HepG2 (cell line): Measurements from ENCODE around the gene SPARC. TPM values are rescaled to one million over a fixed set of nuclear protein-coding genes. Genes with fewer than 3 reads are reported as not detected.

ENCODE experiments used
- ATAC-seq: fragments of 200-7000 bp; cut with Tn5 transposase; 3 replicates; pipeline ENCODE4 v1.9.1; 2020; ENCODE audit warnings: mild to moderate bottlenecking, moderate library complexity
- BruUV-seq: library from RNA; stranded (reverse); fragments of 400-500 nt; replicated peaks from 2 replicates; lab custom pipeline; 2021; lab: Mats Ljungman, UMichigan
- CTCF ChIA-PET: fragments of 300-600 bp; formaldehyde crosslinking; extraction: SDS; loops from one replicate; lab custom pipeline; 2021; ENCODE audit warnings: low total read pairs, inconsistent platforms, low intra/inter-chr PET ratio; lab: Yijun Ruan, JAX
- POLR2A ChIA-PET: fragments of 350-600 bp; sonication (Branson Sonifier 250); formaldehyde crosslinking; loops from one replicate; lab custom pipeline; 2020; ENCODE audit warnings: antibody characterized with exemption, inconsistent platforms; lab: Yijun Ruan, JAX
- DNase-seq: peaks from one replicate; pipeline ENCODE4 v3.0.0-alpha.2; 2015; ENCODE audit warnings: low spot score
- FAIRE-seq: peaks from 3 replicates; lab custom pipeline; 2011; peaks lifted over from hg19 to GRCh38; lab: Jason Lieb, UNC
- H2AFZ ChIP-seq: one replicate; pipeline ENCODE4 v1.6.1; 2011; ENCODE audit warnings: low read length, inconsistent platforms
- H3K27ac ChIP-seq: fragments of 300-600 bp; 3 replicates; pipeline ENCODE4 v1.8.0; 2011; ENCODE audit warnings: mixed run types, mild to moderate bottlenecking, mixed read lengths, low read length, inconsistent platforms; ENCODE audit not compliant: insufficient read depth; ENCODE audit errors: extremely low read length
- H3K27me3 ChIP-seq, 2 experiments: fragments of 200-600 bp in 1 of 2; 2 replicates in 1 of 2; 3 replicates in 1 of 2; pipeline versions ENCODE4 v1.6.0 to v1.8.0; 2011; ENCODE audit warnings: low read length in 2 of 2, mild to moderate bottlenecking in 2 of 2, moderate library complexity in 2 of 2, inconsistent platforms in 1 of 2; ENCODE audit not compliant: insufficient read depth in 2 of 2, control insufficient read depth in 1 of 2
- H3K36me3 ChIP-seq, 2 experiments: fragments of 200-600 bp in 1 of 2; replicated peaks in 1 of 2; 2 replicates in 1 of 2; 3 replicates in 1 of 2; pipeline versions ENCODE4 v1.5.1 to v1.8.0; 2011; ENCODE audit warnings: low read length in 2 of 2, inconsistent platforms in 1 of 2; ENCODE audit not compliant: insufficient read depth in 2 of 2, control insufficient read depth in 1 of 2
- H3K4me1 ChIP-seq: 2 replicates; pipeline ENCODE4 v1.5.1; 2012; ENCODE audit warnings: low read length, inconsistent platforms; ENCODE audit not compliant: insufficient read depth
- H3K4me2 ChIP-seq: 2 replicates; pipeline ENCODE4 v1.6.0; 2011; ENCODE audit warnings: low read depth, low read length, inconsistent platforms
- H3K4me3 ChIP-seq, 3 experiments: fragments of 200-600 bp in 1 of 3; sonication (generic), shearing (Covaris generic) in 1 of 3; replicated peaks in 1 of 3; 2 replicates each; pipeline ENCODE4 v1.5.1; 2011 to 2016; ENCODE audit warnings: low read length in 3 of 3, inconsistent platforms in 2 of 3, low read depth in 2 of 3, mild to moderate bottlenecking in 2 of 3, control low read depth in 1 of 3, mixed read lengths in 1 of 3; ENCODE audit not compliant: insufficient read depth in 1 of 3
- H3K79me2 ChIP-seq: one replicate; pipeline ENCODE4 v1.6.1; 2011; ENCODE audit warnings: low read length, inconsistent platforms; ENCODE audit not compliant: insufficient read depth
- H3K9ac ChIP-seq: 2 replicates; pipeline ENCODE4 v1.6.0; 2011; ENCODE audit warnings: mild to moderate bottlenecking, low read depth, low read length, inconsistent platforms; ENCODE audit not compliant: insufficient read depth
- H3K9me3 ChIP-seq: 2 replicates; pipeline ENCODE4 v1.5.1; 2012; ENCODE audit warnings: mild to moderate bottlenecking, low read length
- H4K20me1 ChIP-seq: 2 replicates; pipeline ENCODE4 v1.6.0; 2011; ENCODE audit warnings: inconsistent platforms, mild to moderate bottlenecking, low read length, moderate library complexity; ENCODE audit not compliant: insufficient read depth
- ARHGAP35 ChIP-seq: sonication (generic); formaldehyde crosslinking; IDR thresholded peaks from 2 replicates; pipeline ENCODE4 v1.9.0; 2022; ENCODE audit warnings: mild to moderate bottlenecking, inconsistent platforms, moderate library complexity, missing genetic modification reagents, borderline replicate concordance
- GPN1 ChIP-seq: sonication (generic); formaldehyde crosslinking; IDR thresholded peaks from 2 replicates; pipeline ENCODE4 v1.5.1; 2020; ENCODE audit warnings: missing genetic modification reagents, borderline replicate concordance
- HNRNPH1 ChIP-seq: fragments of 200-400 bp; formaldehyde crosslinking; optimal IDR thresholded peaks from 2 replicates; pipeline ENCODE3; 2017; ENCODE audit warnings: mild to moderate bottlenecking, low read depth, low read length
- KLF6 ChIP-seq: IDR thresholded peaks from 2 replicates; pipeline ENCODE4 v1.8.0; 2016; ENCODE audit warnings: missing biosample characterization, missing genetic modification reagents
- MTA3 ChIP-seq: sonication (generic); formaldehyde crosslinking; IDR thresholded peaks from 2 replicates; pipeline ENCODE4 v1.4.0; 2020; ENCODE audit warnings: missing genetic modification reagents
- NCOR1 ChIP-seq: fragments of 200-600 bp; sonication (generic); IDR thresholded peaks from 2 replicates; pipeline ENCODE4 v1.7.0; 2017; ENCODE audit warnings: antibody characterized with exemption, low read length, borderline replicate concordance
- NFKBIZ ChIP-seq: IDR thresholded peaks from 2 replicates; pipeline ENCODE4 v1.6.1; 2018; ENCODE audit warnings: missing genetic modification reagents, missing compliant biosample characterization
- ZNF230 ChIP-seq: sonication (generic); formaldehyde crosslinking; IDR thresholded peaks from 2 replicates; pipeline ENCODE4 v1.4.0; 2020; ENCODE audit warnings: mild to moderate bottlenecking, missing genetic modification reagents
- ZNF292 ChIP-seq: sonication (generic); formaldehyde crosslinking; IDR thresholded peaks from 2 replicates; pipeline ENCODE4 v1.8.1; 2022; ENCODE audit warnings: mild to moderate bottlenecking, low read depth, missing genetic modification reagents, borderline replicate concordance
- ZNF367 ChIP-seq: sonication (generic); formaldehyde crosslinking; IDR thresholded peaks from 2 replicates; pipeline ENCODE4 v1.4.0; 2020; ENCODE audit warnings: missing genetic modification reagents, borderline replicate concordance
- ZNF703 ChIP-seq: sonication (generic); formaldehyde crosslinking; IDR thresholded peaks from 2 replicates; pipeline ENCODE4 v1.5.1; 2020; ENCODE audit warnings: missing genetic modification reagents, mild to moderate bottlenecking, moderate library complexity, borderline replicate concordance
- WGBS: methylation state at CpG from one replicate; pipeline ENCODE4 v1.1.6; 2017; ENCODE audit warnings: low lambda C conversion rate; 5-methylcytosine and 5-hydroxymethylcytosine counted together
- in situ Hi-C: cut with HindIII; loops from 2 replicates; pipeline ENCODE4 v1.10.0; 2017; ENCODE audit warnings: low pct_unique_long_range_greater_than_20kb; ENCODE audit not compliant: extremely low pct_ligation_motif_present
- intact Hi-C: fragments of 100-400 bp; cut with micrococcal nuclease; formaldehyde crosslinking; loops from one replicate; pipeline ENCODE4 v1.10.0; 2022; ENCODE audit not compliant: unreplicated experiment
- polyA plus RNA-seq, 8 experiments: library from polyadenylated mRNA; depleted of rRNA in 3 of 8; stranded (reverse) in 7 of 8; unstranded in 1 of 8; fragments of >200 nt; fragmentation: Illumina TruSeq in 4 of 8; extraction: Trizol in 4 of 8; gene quantifications; 2 replicates each; pipeline versions ENCODE4 v1.2.1 to v1.2.3, GENCODE V29; 2011 to 2016; ENCODE audit warnings: low read depth in 4 of 8, missing spikeins in 1 of 8, mixed read lengths in 1 of 8; ENCODE audit not compliant: insufficient read depth in 1 of 8
- total RNA-seq, 5 experiments: library from RNA; depleted of rRNA; stranded (reverse); fragments of >200 nt; fragmentation: Illumina TruSeq; extraction: Trizol; gene quantifications; 2 replicates each; pipeline ENCODE4 v1.2.3, GENCODE V29; 2016; ENCODE audit warnings: low read depth in 1 of 5
- TF ChIP-seq, protein P1 (sequence below): sonication (generic); formaldehyde crosslinking; IDR thresholded peaks from 2 replicates; pipeline ENCODE4 v1.4.0; 2020; ENCODE audit warnings: missing genetic modification reagents
- TF ChIP-seq, protein P2 (sequence below): sonication (generic); formaldehyde crosslinking; IDR thresholded peaks from 2 replicates; pipeline ENCODE4 v1.5.1; 2020; ENCODE audit warnings: missing genetic modification reagents, mild to moderate bottlenecking, borderline replicate concordance
- TF ChIP-seq, protein P3 (sequence below): sonication (generic); formaldehyde crosslinking; IDR thresholded peaks from 2 replicates; pipeline ENCODE4 v1.4.0; 2020; ENCODE audit warnings: missing genetic modification reagents
- TF ChIP-seq, protein P4 (sequence below): sonication (generic); formaldehyde crosslinking; IDR thresholded peaks from 2 replicates; pipeline ENCODE4 v1.5.1; 2020; ENCODE audit warnings: missing genetic modification reagents, mild to moderate bottlenecking, borderline replicate concordance
- TF ChIP-seq, protein P5 (sequence below): sonication (generic); formaldehyde crosslinking; IDR thresholded peaks from 2 replicates; pipeline ENCODE4 v1.4.0; 2020; ENCODE audit warnings: missing genetic modification reagents, mild to moderate bottlenecking, borderline replicate concordance

SPARC gene
- total and polyA plus RNA-seq, 2 of the 13 experiments (the other 11 are each of a cell fraction or from before 2014, with no cell fraction given): 76.7 to 192 TPM

DNA sequence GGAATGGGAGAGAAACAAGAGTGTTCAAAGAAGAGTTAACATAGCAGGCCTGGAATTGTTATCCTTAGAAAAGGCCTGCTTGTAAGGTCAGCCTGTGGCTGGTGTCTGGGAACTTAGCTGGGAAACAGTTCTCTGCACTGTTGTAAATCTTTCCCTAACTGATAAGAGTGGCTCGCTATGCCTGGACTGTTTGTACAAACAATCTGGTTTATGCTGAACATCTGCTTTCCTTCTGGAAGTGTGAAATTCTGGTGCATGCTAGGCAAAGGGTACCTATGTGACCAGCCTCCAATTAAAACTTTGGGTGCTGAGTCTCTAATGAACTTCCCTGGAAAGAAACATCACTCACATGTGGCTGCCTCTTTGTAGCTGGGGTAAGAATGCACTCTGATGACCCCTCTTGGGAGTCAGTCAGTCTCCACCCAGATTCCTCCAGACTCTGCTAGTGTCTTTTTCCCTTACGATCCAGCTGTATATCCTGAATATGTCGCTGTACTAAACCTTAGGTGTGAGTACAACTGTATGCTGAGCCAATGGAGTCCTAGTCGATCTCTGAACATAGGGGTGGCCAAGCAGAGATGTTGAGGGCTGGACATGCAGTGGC is 16.5 kb downstream of the SPARC start:
- H3K4me3 ChIP-seq: no peak overlapping the region
- in situ Hi-C loops (no loop called here), intact Hi-C loops (no loop called here)
- no peaks in the 10 kb centered on the region for H4K20me1 ChIP-seq
- ATAC-seq: no peak; the same call in 2 of the 3 replicates
- no peak for DNase-seq
- H3K27ac ChIP-seq: no peak overlapping the region
- H3K4me2 ChIP-seq: no peak overlapping the region
- no peaks in the 10 kb centered on the region for H3K27me3 ChIP-seq
- no peaks in the 10 kb centered on the region for H3K9me3 ChIP-seq
- H2AFZ ChIP-seq: no peak overlapping the region
- H3K36me3 ChIP-seq: peaks cover 2 to 3% of the 10 kb centered on the region in 2 experiments; a peak in 3 of 5 replicates
- no peak overlapping the region for H3K9ac ChIP-seq
- FAIRE-seq: no peak
- CTCF ChIA-PET: no interaction called here
- no peaks in the 10 kb centered on the region for H3K79me2 ChIP-seq
- WGBS: 82% methylated on average over 3 of the region's 4 CpGs
- POLR2A ChIA-PET: no interaction called here
- peaks cover 27% of the 10 kb centered on the region for H3K4me1 ChIP-seq
- BruUV-seq: no TSS peak
- no peak for TF ChIP-seq HNRNPH1
- no peak for TF ChIP-seq ARHGAP35 (CRISPR knock-in tag)
- TF ChIP-seq ZNF367: no peak
- no peak for TF ChIP-seq NFKBIZ (CRISPR knock-in tag)
- no peak for TF ChIP-seq ZNF230
- TF ChIP-seq, protein P1, sequence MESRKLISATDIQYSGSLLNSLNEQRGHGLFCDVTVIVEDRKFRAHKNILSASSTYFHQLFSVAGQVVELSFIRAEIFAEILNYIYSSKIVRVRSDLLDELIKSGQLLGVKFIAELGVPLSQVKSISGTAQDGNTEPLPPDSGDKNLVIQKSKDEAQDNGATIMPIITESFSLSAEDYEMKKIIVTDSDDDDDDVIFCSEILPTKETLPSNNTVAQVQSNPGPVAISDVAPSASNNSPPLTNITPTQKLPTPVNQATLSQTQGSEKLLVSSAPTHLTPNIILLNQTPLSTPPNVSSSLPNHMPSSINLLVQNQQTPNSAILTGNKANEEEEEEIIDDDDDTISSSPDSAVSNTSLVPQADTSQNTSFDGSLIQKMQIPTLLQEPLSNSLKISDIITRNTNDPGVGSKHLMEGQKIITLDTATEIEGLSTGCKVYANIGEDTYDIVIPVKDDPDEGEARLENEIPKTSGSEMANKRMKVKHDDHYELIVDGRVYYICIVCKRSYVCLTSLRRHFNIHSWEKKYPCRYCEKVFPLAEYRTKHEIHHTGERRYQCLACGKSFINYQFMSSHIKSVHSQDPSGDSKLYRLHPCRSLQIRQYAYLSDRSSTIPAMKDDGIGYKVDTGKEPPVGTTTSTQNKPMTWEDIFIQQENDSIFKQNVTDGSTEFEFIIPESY: no peak
- TF ChIP-seq NCOR1: no peak
- TF ChIP-seq, protein P2, sequence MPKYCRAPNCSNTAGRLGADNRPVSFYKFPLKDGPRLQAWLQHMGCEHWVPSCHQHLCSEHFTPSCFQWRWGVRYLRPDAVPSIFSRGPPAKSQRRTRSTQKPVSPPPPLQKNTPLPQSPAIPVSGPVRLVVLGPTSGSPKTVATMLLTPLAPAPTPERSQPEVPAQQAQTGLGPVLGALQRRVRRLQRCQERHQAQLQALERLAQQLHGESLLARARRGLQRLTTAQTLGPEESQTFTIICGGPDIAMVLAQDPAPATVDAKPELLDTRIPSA (CRISPR knock-in tag): no peak
- TF ChIP-seq, protein P3, sequence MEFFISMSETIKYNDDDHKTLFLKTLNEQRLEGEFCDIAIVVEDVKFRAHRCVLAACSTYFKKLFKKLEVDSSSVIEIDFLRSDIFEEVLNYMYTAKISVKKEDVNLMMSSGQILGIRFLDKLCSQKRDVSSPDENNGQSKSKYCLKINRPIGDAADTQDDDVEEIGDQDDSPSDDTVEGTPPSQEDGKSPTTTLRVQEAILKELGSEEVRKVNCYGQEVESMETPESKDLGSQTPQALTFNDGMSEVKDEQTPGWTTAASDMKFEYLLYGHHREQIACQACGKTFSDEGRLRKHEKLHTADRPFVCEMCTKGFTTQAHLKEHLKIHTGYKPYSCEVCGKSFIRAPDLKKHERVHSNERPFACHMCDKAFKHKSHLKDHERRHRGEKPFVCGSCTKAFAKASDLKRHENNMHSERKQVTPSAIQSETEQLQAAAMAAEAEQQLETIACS: no peak
- TF ChIP-seq, protein P4, sequence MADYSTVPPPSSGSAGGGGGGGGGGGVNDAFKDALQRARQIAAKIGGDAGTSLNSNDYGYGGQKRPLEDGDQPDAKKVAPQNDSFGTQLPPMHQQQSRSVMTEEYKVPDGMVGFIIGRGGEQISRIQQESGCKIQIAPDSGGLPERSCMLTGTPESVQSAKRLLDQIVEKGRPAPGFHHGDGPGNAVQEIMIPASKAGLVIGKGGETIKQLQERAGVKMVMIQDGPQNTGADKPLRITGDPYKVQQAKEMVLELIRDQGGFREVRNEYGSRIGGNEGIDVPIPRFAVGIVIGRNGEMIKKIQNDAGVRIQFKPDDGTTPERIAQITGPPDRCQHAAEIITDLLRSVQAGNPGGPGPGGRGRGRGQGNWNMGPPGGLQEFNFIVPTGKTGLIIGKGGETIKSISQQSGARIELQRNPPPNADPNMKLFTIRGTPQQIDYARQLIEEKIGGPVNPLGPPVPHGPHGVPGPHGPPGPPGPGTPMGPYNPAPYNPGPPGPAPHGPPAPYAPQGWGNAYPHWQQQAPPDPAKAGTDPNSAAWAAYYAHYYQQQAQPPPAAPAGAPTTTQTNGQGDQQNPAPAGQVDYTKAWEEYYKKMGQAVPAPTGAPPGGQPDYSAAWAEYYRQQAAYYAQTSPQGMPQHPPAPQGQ: no peak
- TF ChIP-seq GPN1: no peak
- TF ChIP-seq, protein P5, sequence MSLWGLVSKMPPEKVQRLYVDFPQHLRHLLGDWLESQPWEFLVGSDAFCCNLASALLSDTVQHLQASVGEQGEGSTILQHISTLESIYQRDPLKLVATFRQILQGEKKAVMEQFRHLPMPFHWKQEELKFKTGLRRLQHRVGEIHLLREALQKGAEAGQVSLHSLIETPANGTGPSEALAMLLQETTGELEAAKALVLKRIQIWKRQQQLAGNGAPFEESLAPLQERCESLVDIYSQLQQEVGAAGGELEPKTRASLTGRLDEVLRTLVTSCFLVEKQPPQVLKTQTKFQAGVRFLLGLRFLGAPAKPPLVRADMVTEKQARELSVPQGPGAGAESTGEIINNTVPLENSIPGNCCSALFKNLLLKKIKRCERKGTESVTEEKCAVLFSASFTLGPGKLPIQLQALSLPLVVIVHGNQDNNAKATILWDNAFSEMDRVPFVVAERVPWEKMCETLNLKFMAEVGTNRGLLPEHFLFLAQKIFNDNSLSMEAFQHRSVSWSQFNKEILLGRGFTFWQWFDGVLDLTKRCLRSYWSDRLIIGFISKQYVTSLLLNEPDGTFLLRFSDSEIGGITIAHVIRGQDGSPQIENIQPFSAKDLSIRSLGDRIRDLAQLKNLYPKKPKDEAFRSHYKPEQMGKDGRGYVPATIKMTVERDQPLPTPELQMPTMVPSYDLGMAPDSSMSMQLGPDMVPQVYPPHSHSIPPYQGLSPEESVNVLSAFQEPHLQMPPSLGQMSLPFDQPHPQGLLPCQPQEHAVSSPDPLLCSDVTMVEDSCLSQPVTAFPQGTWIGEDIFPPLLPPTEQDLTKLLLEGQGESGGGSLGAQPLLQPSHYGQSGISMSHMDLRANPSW (CRISPR knock-in tag): no peak
- TF ChIP-seq ZNF292 (CRISPR knock-in tag): no peak
- TF ChIP-seq MTA3 (CRISPR knock-in tag): no peak
- TF ChIP-seq KLF6 (CRISPR knock-in tag): no peak
- TF ChIP-seq ZNF703 (CRISPR knock-in tag): no peak
